Stromal cell of bone marrow (primary cell): ENCODE data around the gene ROPN1L.
A peak's percentile ranks its signal among the peaks of the same experiment; 100 is the strongest.

ENCODE experiments used
- DNase-seq: peaks from one replicate; pipeline ENCODE4 v3.0.0-alpha.2; 2012; ENCODE audit warnings: low read depth

The ROPN1L gene

DNA sequence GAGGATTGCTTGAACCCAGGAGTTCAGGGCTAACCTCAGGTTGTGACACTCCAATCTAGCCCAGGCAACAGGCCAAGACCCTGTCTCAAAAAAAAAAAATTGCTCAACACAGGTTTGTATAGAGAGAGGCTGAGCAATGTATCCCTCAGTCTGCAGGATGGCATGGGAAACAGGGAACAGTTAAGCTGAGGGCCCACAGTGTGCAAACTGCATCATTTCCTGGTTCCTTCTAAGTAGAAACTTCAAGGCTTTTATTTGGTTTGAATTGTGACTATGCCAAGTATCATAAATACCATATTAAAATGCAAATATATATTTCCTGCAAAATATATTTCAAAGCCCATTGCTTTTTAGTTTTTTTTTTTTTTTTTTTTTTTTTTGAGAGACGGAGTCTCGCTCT, 13.7 kb upstream of the ROPN1L start:
- DNase-seq: no peak

DNA sequence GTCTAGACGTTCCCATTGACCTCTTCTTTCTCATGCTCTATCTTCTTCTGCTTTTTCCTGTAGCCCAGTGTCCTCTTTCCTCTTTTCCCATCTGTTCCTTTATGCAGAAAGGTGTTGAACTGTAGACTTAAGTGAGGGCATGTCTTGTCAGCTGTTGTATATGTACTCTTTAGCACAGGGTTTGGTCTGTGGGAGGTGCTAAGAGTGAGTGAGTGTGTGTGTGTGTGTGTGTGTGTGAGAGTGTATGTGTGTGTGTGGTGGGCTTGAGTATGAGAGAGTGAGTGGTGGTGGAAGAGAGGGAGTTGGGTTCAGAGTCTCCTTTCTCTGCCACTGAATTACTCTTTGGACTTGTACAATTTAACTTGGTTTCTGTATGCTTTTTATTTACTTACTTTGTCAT, 10.3 kb upstream of the ROPN1L start:
- no peak for DNase-seq

DNA sequence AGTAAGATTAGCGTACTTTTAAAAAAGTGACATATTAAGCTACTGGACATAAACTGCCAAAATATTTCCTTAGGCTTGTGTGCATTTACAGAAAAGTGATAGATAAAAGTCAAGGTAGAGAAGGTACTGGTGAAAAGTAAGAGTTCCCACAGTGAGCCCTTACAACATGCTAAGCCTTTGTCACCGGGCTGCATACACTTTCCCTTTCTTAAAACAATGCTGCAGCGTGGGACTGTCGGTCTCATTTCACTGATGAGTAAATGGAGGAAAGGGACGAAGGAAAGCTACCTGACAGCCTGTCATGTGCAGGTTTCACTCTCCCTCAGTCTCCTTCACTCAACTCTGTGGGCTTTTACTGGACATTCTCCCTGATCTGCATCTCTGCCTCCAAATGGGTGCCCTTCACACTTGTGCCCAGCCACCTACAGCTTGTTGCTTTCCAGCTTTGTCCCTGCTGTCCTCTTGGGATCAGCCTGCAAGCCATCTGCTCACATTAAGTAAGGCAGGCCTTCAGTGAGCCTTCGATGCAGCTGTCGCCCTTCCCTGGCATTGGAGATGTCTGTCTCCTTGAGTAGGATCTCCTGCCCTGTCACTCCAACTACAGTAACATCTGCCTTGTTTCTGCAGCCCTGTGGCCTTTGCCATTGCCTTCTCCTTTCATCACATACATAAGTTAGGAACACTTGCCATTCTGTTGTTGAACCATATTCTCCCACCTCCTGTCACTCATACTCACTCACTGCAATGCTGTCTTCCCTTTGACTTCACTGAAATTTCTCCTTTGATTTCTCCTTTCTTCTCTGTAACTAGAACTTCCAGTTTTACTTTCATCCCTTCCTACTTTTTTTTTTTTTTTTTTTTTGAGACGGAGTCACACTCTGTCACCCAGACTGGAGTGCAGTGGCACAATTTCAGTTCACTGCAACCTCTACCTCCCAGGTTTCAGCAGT, 9.3 kb upstream of the ROPN1L start:
- DNase-seq: no peak

DNA sequence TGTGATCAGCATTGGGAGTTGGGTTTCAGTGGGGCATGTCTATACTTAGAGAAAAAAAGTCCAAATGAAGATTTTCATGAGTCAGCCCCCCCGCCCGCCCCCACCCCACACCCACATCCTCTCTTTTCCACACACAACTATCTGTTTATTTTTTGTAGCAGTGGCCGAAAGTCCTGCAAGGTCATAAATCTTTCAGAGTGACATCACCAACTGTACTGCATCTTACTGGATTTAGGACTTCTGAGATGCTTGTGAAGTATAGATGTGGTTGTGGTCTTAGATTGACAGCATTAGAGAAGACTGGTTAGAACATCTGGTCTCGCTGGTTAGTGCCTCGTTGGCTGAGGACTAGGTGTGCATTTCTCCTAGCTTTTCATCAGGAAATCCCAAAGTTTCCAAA, 7.3 kb upstream of the ROPN1L start:
- no peak for DNase-seq

DNA sequence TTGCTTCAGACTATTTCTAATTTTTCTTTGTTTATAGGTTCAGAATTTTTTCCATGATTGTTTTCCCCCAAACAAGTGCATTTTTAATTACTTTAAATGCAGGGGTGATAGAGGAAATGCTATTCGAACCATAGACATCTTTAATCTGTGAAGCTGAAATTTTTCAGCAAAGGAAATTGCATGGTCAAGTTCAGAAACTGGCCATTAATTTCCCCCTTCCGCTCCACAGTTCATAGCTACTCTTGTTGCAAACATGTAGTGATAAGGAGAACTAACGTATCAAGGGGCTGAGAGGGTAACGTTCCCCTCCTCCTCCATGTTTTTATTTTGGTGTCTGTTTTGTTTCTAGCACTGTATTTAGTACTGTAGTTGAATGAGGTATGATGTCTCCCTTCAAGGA, 3.4 kb upstream of the ROPN1L start:
- no peak for DNase-seq

DNA sequence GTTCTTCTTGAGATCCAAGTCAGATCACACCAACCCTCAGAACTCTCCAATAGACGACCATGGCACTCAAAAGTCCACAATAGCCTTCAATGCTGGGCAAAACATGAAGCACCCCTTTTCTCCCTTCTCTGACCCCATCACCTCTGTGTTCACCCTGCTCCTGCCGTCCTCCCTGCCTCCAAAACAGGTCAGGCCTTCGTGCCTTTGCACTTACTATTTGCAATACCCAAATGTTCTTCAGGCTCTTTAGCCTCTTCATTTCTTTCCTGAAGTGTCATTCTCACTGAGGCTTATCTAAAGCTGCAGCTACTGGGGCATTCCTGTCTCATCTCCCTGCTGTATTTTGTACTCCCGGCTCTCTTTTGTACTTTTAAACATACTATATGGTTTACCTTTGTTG, 2.0 kb upstream of the ROPN1L start:
- DNase-seq: no peak

DNA sequence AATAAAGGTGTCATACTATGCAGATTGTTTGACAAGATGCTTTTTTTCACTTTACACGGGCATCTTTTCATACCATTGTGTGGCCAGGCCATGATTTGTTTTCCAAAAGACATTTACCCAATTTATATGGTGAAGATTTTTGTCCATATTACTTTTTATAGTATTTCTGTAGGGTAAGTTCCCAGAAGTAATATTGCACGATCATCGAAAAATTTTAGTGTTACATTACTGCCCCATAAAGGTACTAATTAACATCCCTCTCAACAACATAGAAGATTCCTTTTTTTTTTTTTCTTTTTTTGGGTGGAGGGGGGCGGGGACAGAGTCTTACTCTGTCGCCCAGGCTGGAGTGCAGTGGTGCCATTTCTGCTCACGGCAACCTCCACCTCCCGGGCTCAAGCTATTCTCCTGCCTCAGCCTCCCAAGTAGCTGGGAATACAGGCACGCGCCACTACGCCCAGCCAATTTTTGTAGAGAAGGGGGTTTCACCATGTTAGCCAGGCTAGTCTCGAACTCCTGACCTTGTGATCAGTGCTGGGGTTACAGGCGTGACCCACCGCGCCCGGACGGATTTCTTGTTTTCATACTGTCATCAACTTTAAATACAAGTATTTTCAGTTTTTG, 1.2 kb upstream of the ROPN1L start:
- no peak for DNase-seq

DNA sequence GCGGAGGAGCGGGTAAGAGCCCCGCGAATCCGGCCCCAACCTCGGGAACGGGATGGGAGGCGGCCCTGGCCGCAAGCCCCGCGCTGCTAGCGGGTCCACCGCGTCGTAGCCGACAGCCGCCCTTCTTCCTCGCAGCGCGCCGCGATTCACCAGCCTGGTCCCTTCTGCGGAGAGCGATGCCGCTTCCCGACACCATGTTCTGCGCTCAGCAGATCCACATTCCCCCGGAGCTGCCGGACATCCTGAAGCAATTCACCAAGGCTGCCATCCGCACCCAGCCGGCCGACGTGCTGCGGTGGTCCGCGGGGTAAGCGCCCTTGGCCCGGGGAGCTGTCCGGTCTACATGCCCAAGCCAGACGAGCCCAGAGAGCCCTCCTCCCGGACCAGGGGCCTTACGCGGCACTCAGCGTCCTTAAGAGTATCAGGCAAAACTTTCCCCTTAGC, 335 bp downstream of the ROPN1L start:
- no peak for DNase-seq

DNA sequence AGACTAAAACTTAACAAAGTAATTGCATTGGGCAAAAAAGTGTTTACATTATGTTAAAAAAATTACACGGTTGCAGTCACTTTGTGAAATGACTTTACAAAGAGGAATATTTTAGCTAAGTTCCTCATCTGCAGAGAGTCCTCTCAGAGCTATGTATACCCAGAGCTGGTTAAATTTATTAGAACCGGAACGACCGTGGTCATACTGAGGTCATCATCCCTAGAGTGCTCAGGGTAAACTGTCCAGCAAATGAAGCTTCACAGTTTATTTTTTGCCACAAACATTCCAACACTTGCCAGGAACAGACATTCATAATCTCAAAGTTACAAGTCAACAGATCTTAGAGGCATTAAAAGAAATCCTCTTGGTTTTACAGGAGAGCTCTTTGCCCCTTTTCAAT, 897 bp downstream of the ROPN1L start:
- no peak for DNase-seq

DNA sequence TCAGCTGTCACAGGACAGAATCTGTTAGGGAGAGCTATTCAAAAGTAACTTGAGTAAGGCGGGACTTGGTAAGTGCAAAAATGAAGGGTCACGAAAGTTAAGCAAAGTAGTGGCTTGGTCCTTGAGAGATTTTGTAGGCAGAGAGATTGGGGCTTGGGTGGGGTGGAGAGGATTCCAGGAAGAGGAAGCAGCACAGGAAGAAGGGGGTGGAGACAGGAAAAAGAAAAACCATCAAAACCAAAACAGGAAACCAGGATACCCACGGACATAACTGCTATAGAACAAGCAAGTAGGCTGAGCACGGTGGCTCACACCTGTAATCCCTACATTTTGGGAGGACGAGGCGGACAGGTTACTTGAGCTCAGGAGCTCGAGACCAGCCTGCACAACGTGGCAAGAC, 3.7 kb downstream of the ROPN1L start:
- DNase-seq: no peak

DNA sequence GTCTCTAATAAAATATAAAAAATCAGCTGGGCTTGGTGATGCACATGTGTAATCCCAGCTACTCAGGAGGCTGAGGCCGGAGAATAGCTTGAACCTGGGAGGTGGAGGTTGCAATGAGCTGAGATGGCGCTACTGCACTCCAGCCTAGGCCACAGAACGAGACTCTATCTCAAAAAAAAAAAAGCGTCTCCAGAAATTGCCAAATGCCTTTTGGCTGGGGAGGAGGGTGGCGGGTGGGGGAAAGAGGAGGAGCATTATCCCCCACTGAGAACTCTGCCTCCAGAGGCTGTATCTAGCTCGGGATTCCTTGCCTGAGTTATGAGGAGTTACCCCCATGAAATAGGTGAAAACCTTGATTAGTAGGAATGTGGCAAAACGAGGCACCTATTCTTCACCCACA, 4.8 kb downstream of the ROPN1L start:
- no peak for DNase-seq

DNA sequence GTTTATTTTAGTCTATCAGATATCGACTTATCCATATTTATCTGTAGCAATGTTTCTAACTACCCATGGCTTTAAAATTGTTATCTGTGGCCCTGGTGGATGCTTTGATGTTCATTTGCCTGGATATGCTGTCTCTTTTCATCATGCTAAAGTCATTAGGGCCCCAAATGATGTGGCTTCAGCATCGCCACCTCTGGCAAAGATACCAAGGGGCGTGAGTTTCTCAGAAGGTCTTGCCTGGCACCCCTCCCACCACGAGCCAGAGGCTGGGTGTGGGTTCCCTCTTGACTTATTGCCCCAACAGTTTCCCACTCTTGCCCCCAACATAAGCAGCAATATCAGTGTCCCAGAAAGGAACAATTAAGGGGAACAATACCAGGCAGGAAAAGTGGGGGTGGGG, 5.4 kb downstream of the ROPN1L start:
- no peak for DNase-seq

DNA sequence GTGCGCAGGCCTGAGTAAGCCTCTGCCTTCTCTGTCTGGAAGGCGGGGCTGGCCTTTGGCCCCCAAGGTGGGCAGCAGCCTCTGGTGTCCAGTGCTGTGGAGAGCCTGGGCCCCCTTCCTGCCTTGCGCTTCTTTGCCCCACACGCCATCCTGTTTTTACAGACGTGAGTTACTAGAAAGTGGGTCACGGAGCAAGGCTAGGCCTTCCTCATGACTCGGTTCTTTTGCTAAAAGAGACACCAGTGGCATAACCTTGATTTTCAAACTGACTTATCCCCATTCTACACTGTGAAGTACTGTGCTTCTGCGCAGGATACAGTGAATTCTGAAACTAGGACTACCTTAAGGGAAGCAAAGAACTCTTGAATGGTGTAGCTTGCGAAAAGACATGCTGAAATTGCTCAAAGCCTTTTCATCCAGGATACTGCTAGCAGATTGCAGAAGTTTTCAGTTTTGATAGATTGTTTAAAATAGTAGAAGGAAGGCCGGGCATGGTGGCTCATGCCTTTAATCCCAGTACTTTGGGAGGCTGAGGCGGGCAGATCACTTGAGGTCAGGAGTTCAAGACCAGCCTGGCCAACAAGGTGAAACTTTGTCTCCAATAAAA, 7.2 kb downstream of the ROPN1L start:
- DNase-seq: no peak

DNA sequence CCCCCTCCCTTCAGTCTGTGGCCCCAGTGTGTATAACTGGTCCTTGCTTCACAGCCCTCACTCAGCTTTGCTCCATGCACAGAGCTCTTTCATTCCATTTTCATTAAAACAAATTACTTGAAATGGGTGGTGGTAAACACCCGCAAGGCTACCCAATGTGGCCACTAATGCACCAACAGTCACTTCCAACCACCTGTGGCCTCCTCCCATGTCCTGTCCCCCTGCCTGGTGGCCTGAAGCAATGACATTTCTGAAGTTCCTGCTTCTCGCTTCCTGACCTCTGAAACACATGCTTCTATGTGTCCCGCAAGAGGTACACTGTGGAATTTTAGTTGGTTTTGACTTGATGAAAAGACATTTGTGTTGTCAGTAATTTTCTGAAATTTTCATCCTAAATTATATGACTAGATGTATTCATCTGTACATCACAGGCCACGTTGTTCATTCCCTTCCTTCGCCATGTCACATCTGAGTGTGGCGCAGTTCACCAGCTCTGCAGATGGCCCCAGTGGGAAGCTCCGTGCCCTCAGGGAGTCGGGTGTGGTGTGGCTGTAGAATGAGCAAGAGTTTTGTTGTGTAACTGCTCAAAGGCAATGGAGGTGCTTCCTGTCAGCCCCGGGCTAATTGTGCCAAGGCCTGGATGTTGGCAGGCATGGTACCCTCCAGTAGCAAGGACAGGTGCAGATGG, 9.6 kb downstream of the ROPN1L start:
- no peak for DNase-seq

DNA sequence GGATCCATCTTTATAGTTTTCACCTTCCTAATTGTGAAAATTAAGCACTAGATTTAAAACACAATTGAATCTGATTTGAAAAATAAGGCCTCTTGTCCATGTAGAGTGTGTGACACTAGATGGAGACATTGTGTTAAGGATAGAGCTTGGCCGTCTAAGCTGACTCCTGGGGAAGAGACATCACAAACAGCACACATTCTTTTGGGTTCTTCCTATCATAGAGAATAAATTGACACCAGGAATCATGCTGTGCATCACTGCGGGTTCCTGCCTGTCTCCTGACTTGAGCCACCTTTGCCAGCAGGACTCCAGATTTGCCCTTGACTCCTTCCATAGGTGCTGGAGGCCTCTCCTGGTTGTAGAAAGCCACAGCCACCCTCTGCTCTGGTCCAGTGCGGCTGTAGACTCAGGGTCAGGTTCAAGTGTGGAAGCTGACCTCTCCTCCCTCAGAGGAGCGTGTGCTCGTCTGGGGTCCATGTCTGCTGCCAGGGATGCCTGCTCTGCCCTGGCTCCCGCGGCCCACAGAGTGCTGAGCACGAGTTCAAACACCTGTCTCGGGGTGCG, 11.2 kb downstream of the ROPN1L start:
- DNase-seq: peak; percentile 65

DNA sequence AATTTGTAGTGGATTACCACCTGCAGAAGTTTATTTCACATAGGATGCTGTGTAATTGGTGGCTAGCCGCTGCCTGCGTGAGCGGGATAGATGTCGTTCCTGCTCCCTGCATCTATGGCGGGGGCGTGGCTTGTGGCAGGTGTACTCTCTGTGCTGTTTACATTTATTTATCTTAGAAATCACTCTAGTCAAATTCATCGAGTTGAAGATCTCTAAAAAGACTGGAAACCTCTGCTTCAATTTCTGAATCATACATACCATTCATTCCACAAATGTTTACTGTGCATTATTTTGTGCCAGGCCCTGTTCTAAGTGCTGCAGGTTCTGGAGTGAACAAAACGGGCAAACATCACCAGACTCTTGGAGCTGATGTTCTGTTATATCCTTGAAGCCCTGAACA, 11.9 kb downstream of the ROPN1L start:
- DNase-seq: no peak

DNA sequence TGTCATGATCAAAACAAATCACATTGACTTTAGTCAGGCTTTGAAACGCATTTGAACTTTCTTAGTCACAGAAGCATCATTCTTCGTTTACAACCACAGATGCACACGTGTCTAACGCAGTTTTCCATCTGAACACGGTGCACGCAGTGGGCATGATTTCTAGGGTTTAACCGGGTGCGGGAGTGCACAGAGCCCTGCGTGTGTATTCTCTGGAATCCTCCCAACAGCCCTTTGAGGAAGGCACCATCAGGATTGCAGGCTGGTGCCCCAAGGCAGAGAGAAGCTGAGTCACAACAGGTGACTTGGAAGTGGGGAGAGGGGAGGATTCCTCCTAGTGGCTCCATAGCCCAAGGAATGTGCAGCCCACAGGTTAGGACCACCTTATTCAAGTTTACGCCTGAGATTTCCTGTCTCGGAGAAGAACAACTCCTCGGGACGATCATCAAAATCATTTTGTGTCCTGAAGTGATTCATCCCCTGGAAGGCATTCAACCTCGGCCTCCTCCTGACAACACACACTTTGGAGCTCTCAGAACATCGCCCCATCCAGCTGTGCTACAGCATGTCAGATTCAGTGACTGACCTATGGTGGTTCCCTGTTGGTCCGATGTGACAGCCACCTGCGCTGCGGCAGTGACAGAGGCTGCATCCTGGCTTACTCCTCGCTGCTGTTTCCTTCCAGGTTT, 13.1 kb downstream of the ROPN1L start:
- no peak for DNase-seq

DNA sequence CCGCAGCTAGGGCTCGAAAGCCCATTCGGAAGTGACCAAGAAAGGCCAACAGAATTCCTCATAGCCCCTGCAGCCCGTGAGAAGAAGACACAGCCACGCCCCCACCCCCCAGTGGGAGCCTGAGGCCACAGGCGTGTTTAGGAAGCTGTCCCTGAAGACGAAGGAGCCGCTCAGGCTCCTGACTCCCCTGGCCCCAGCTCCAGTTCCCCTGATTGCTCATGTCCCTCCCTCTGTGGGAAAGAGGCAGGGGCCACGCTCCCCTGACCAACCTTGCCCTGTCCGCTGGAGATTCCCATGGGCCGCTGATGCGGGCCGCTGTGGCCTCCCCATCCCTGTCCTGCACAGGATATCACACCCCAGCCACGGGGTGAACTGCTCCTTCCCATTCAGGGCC, 13.6 kb downstream of the ROPN1L start:
- no peak for DNase-seq

DNA sequence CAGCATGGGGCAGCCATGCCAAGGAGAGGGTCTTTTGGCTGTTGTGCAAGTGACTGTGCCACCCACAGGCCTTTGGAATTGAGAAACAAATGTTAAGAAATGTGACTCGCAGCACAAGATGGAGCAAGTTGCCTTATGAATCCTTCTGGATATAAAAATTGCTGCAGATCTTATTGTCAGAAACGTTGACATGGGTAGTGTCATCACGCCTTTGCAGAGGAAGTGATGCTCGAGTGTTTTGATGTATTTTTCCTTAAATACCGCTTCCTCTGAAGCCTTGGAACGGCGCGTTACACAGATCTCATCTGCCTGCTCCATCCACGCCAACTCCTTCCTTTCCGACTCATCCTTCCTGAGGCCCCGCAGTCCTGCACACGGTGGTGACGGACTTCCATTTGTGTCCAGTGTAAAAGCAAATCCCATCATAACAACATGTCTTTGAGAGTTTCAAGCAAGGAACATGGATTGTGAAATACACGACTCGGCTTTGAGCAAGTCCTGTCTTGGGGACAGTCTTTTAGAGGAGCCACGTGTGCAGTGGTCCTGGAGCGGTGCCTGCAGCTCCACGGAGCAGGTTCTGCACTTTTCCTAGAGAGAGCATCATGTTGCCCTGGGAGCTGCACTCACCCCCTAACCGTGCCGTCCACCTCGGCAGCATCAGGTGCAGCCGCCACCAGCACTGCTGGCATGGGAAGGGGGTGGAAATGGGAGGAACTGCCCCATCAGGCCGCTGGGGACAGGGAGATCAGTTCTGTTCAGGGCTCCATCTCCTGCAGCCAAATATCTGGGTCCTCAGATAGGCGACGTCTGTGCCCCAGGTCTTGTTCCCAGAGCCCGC, 15.1 kb downstream of the ROPN1L start:
- no peak for DNase-seq

DNA sequence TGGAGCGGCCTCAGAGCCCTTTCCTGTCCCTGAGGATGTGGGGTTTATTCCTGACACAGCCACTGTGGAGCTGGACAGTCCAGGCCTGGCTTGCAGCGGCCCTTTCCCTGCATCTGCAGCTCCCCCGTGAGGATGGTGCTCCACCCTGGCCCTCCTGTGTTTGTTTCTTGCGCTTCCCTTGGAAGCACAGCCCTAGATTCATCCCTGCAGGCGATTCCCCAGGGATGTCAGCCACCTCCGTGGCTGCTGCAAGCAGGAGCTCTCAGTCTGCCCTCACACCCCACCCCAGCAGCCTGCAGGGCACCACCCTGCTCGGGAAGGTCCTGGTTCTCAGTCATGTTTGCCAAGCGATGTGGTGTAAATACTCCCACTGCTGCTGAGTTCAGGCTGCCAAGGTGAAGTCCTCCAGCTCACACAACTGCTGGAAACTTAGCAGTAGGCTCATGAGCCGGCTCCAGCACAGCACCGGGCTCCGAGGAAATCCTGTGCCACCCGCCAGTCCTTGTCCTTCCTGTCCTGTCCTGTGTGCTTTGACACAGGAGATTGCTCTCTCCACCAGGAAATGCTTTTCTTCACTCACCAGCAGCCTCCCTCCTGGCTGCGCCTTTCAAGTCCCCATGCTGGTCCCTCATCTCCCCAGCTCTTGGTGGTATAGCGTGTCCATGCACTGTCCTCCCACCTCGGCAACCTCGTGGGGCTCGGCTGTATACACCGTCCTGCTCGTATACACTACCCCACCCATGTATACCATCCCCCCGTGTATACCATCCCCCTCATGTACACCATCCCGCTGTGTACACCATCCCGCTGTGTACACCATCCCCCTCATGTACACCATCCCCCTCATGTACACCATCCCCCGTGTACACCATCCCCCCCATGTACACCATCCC, 16.2 kb downstream of the ROPN1L start:
- DNase-seq: no peak
